Ascending aorta (tissue), 2 donors: ENCODE data around the gene GXYLT2. TPM values are rescaled to one million over a fixed set of nuclear protein-coding genes. Genes with fewer than 3 reads are reported as not detected.

ENCODE experiments used
- DNase-seq, 2 donors: peaks; one replicate each; pipeline ENCODE4 v3.0.0-alpha.2; 2019; ENCODE audit warnings: low spot score in 2 of 2
- H3K27ac ChIP-seq, 2 donors: fragments of 200-600 bp; sonication (generic); one replicate each; pipeline ENCODE4 v1.5.1; 2016 to 2017; ENCODE audit warnings: mild to moderate bottlenecking in 1 of 2
- H3K27me3 ChIP-seq: fragments of 200-600 bp; sonication (generic); one replicate; pipeline ENCODE4 v1.5.1; 2017
- H3K36me3 ChIP-seq, 2 donors: fragments of 200-600 bp; sonication (generic); one replicate each; pipeline ENCODE4 v1.5.1; 2016
- H3K4me1 ChIP-seq, 2 donors: fragments of 200-600 bp; sonication (generic); one replicate each; pipeline ENCODE4 v1.5.1; 2016 to 2017; ENCODE audit warnings: mild to moderate bottlenecking in 1 of 2
- H3K4me3 ChIP-seq, 2 donors: fragments of 200-600 bp; sonication (generic); one replicate each; pipeline ENCODE4 v1.5.1; 2016 to 2017; ENCODE audit warnings: mild to moderate bottlenecking in 1 of 2
- H3K9me3 ChIP-seq, 2 donors: fragments of 200-600 bp; sonication (generic); one replicate each; pipeline ENCODE4 v1.5.1; 2016
- CTCF ChIP-seq, 3 experiments: fragments of 200-600 bp in 2 of 3; fragments of 450-650 bp in 1 of 3; sonication (generic) in 2 of 3; IDR thresholded peaks; one replicate each; pipeline ENCODE4 v1.5.1; 2016 to 2019; ENCODE audit warnings: antibody characterized with exemption in 3 of 3, mild to moderate bottlenecking in 1 of 3, moderate library complexity in 1 of 3
- intact Hi-C: fragments of 100-400 bp; cut with DNase I; formaldehyde crosslinking; loops from one replicate; pipeline ENCODE4 v1.15.1; 2023
- total RNA-seq: library from RNA; depleted of rRNA; stranded (reverse); fragments of >200 nt; gene quantifications from one replicate; pipeline ENCODE4 v1.1.0, GENCODE V29; 2016

Gene GXYLT2
- total RNA-seq, 1 donor from 2014 or later: 19.5 TPM

GRCh38 chr3:72961752-72962151, 73.9 kb downstream of the GXYLT2 start:
- Histone ChIP-seq H3K9me3 (no peaks in the 10 kb centered on the region), H3K4me3 (no peak overlapping the region), H3K27ac (no peak overlapping the region), H3K4me1 (no peaks in the 10 kb centered on the region), H3K27me3 (no peaks in the 10 kb centered on the region), H3K36me3 (peaks cover 3 to 10% of the 10 kb centered on the region in 2 donors)
- DNase-seq: no peak
- no peak for TF ChIP-seq CTCF (IDR thresholded peaks at IDR 0.05)
- intact Hi-C loops: no loop called here

GRCh38 chr3:72962317-72962716, 74.5 kb downstream of the GXYLT2 start:
- H3K36me3 ChIP-seq: peaks cover 3 to 15% of the 10 kb centered on the region in 2 donors
- TF ChIP-seq CTCF (IDR thresholded peaks at IDR 0.05): no peak
- intact Hi-C loops: no loop called here

GRCh38 chr3:72964633-72965032, 76.8 kb downstream of the GXYLT2 start:
- Histone ChIP-seq H3K36me3 (peaks cover 8 to 31% of the 10 kb centered on the region in 2 donors), H3K4me1 (no peaks in the 10 kb centered on the region), H3K9me3 (no peaks in the 10 kb centered on the region), H3K27ac (no peak overlapping the region), H3K27me3 (no peaks in the 10 kb centered on the region), H3K4me3 (no peak overlapping the region)
- intact Hi-C loops: no loop called here
- DNase-seq: no peak
- no peak for TF ChIP-seq CTCF (IDR thresholded peaks at IDR 0.05)

More at GRCh38 chr3:72962317-72962716, 74.5 kb downstream of the GXYLT2 start:
- no peaks in the 10 kb centered on the region for H3K9me3 ChIP-seq
- H3K27ac ChIP-seq: no peak overlapping the region
- no peak for DNase-seq
- H3K27me3 ChIP-seq: no peaks in the 10 kb centered on the region
- no peak overlapping the region for H3K4me3 ChIP-seq
- no peaks in the 10 kb centered on the region for H3K4me1 ChIP-seq

- no peak for DNase-seq
- intact Hi-C loops: no loop called here
- TF ChIP-seq CTCF (IDR thresholded peaks at IDR 0.05): no peak
- no peaks in the 10 kb centered on the region for H3K4me1 ChIP-seq
- peaks cover 8 to 34% of the 10 kb centered on the region in 2 donors for H3K36me3 ChIP-seq
- H3K27me3 ChIP-seq: no peaks in the 10 kb centered on the region
- no peak overlapping the region for H3K4me3 ChIP-seq
- H3K9me3 ChIP-seq: no peaks in the 10 kb centered on the region
- H3K27ac ChIP-seq: no peak overlapping the region
Observed at GRCh38 chr3:72968266-72968664, 80.4 kb downstream of the GXYLT2 start.

GRCh38 chr3:72969766-72970165, 81.9 kb downstream of the GXYLT2 start:
- TF ChIP-seq CTCF (IDR thresholded peaks at IDR 0.05): no peak
- Histone ChIP-seq H3K27ac (no peak overlapping the region), H3K9me3 (no peaks in the 10 kb centered on the region), H3K4me1 (no peaks in the 10 kb centered on the region), H3K36me3 (peaks cover 8 to 35% of the 10 kb centered on the region in 2 donors), H3K4me3 (no peak overlapping the region), H3K27me3 (no peaks in the 10 kb centered on the region)
- intact Hi-C loops: no loop called here
- DNase-seq: no peak

- intact Hi-C loops: no loop called here
- no peak for TF ChIP-seq CTCF (IDR thresholded peaks at IDR 0.05)
- Histone ChIP-seq H3K27ac (no peak overlapping the region), H3K27me3 (no peaks in the 10 kb centered on the region), H3K9me3 (no peaks in the 10 kb centered on the region), H3K4me3 (no peak overlapping the region), H3K4me1 (no peaks in the 10 kb centered on the region), H3K36me3 (peaks cover 8 to 42% of the 10 kb centered on the region in 2 donors)
- no peak for DNase-seq
Observed at GRCh38 chr3:72970942-72971341, 83.1 kb downstream of the GXYLT2 start.
